ENCODE measurements around the gene PLLP.

PLLP gene

GRCh38 chr16:57303910-57304168, 19.4 kb upstream of the PLLP start:
- DNase-seq (ENCODE audit: low spot score), result no peak
- no peak for TF ChIP-seq CTCF (IDR thresholded peaks at IDR 0.05)
- peak overlapping the region; percentile 93 to 98 for H3K27ac ChIP-seq
- no peak overlapping the region for H3K4me3 ChIP-seq

GRCh38 chr16:57303021-57303909, 18.8 kb upstream of the PLLP start:
- Histone ChIP-seq H3K27ac (peak overlapping the region; percentile 93 to 98), H3K4me3 (no peak overlapping the region)
- no peak for TF ChIP-seq CTCF (IDR thresholded peaks at IDR 0.05)
- DNase-seq (ENCODE audit: low spot score), result peak; percentile 75

- H3K4me3 ChIP-seq, result peak overlapping the region; percentile 44
- TF ChIP-seq CTCF (IDR thresholded peaks at IDR 0.05), result no peak
- peak; percentile 78 for DNase-seq (ENCODE audit: low spot score)
- peak overlapping the region; percentile 8 to 63 for H3K27ac ChIP-seq
These were observed 16.8 kb upstream of the PLLP start for GRCh38 chr16:57301126-57301817.

GRCh38 chr16:57300387-57301125, 16.1 kb upstream of the PLLP start:
- peak; percentile 84 for TF ChIP-seq CTCF (IDR thresholded peaks at IDR 0.05)
- peak; percentile 99 for DNase-seq (ENCODE audit: low spot score)
- Histone ChIP-seq H3K27ac (peak overlapping the region; percentile 88 to 94), H3K4me3 (peak overlapping the region; percentile 66)

GRCh38 chr16:57299719-57300386, 15.4 kb upstream of the PLLP start:
- TF ChIP-seq CTCF (IDR thresholded peaks at IDR 0.05), result peak; percentile 7
- peak; percentile 95 for DNase-seq (ENCODE audit: low spot score)
- H3K27ac ChIP-seq, result peak overlapping the region; percentile 88 to 94
- peak overlapping the region; percentile 66 for H3K4me3 ChIP-seq

- peak overlapping the region; percentile 66 for H3K4me3 ChIP-seq
- peak; percentile 32 for TF ChIP-seq CTCF (IDR thresholded peaks at IDR 0.05)
- peak overlapping the region; percentile 88 to 94 for H3K27ac ChIP-seq
- peak; percentile 63 for DNase-seq (ENCODE audit: low spot score)
These were observed 14.7 kb upstream of the PLLP start for GRCh38 chr16:57299009-57299718.

Data from coronary artery (tissue), 2 donors.